PC-3 (cell line): Measurements from ENCODE around the gene ANKRD37. TPM values are rescaled to one million over a fixed set of nuclear protein-coding genes. Genes with fewer than 3 reads are reported as not detected.
A peak's percentile ranks its signal among the peaks of the same experiment; 100 is the strongest.

Experiments used
- ATAC-seq: fragments of 200-7000 bp; cut with Tn5 transposase; 2 replicates; pipeline ENCODE4 v1.9.1; 2020; ENCODE audit warnings: mild to moderate bottlenecking, moderate library complexity
- BruUV-seq: library from RNA; stranded (reverse); fragments of 400-500 nt; replicated peaks from 2 replicates; lab custom pipeline; 2021; lab: Mats Ljungman, UMichigan
- CTCF ChIA-PET: fragments of 300-600 bp; sonication (Branson Sonifier 250); formaldehyde crosslinking; loops from one replicate; lab custom pipeline; 2022; ENCODE audit warnings: antibody characterized with exemption; lab: Charles Lee
- POLR2A ChIA-PET: fragments of 300-600 bp; sonication (Branson Sonifier 250); formaldehyde crosslinking; loops from one replicate; lab custom pipeline; 2022; ENCODE audit warnings: antibody characterized with exemption; ENCODE audit not compliant: unreplicated experiment; lab: Charles Lee
- DNase-seq: peaks from one replicate; pipeline ENCODE4 v3.0.0-alpha.2; 2015
- H2AFZ ChIP-seq: fragments of 300-600 bp; sonication (generic); 2 replicates; pipeline ENCODE4 v1.6.0; 2016; ENCODE audit warnings: antibody characterized with exemption, low read length
- H3F3A ChIP-seq: fragments of 300-600 bp; sonication (generic); one replicate; pipeline ENCODE4 v1.6.0; 2017; ENCODE audit warnings: antibody characterized with exemption, low read length, control low read depth, mild to moderate bottlenecking; ENCODE audit not compliant: unreplicated experiment
- H3K27ac ChIP-seq: fragments of 300-600 bp; sonication (generic); 2 replicates; pipeline ENCODE4 v1.5.1; 2016; ENCODE audit warnings: mild to moderate bottlenecking, low read length
- H3K27me3 ChIP-seq: fragments of 300-600 bp; sonication (generic); 2 replicates; pipeline ENCODE4 v1.6.1; 2016; ENCODE audit warnings: low read length, mixed read lengths
- H3K36me3 ChIP-seq: fragments of 300-600 bp; sonication (generic); 2 replicates; pipeline ENCODE4 v1.6.1; 2016; ENCODE audit warnings: low read depth, mixed run types, low read length, mixed read lengths
- H3K4me1 ChIP-seq: fragments of 300-600 bp; sonication (generic); 2 replicates; pipeline ENCODE4 v1.5.1; 2016; ENCODE audit warnings: low read length; ENCODE audit not compliant: insufficient read depth
- H3K4me2 ChIP-seq: fragments of 300-600 bp; sonication (generic); 2 replicates; pipeline ENCODE4 v1.6.0; 2016; ENCODE audit warnings: low read length
- H3K4me3 ChIP-seq: fragments of 300-600 bp; sonication (generic); 2 replicates; pipeline ENCODE4 v1.5.1; 2016; ENCODE audit warnings: mild to moderate bottlenecking, low read length, mixed read lengths
- H3K79me2 ChIP-seq: fragments of 300-600 bp; sonication (generic); 2 replicates; pipeline ENCODE4 v1.6.1; 2017; ENCODE audit warnings: low read length, mixed read lengths
- H3K9ac ChIP-seq: fragments of 300-600 bp; sonication (generic); 2 replicates; pipeline ENCODE4 v1.6.0; 2016; ENCODE audit warnings: mild to moderate bottlenecking, low read length
- H3K9me2 ChIP-seq: fragments of 300-600 bp; sonication (generic); replicated peaks from 2 replicates; pipeline ENCODE4 v1.6.1; 2016; ENCODE audit warnings: mixed run types, low read length, mixed read lengths
- H3K9me3 ChIP-seq: fragments of 300-600 bp; sonication (generic); 2 replicates; pipeline ENCODE4 v1.6.1; 2016; ENCODE audit warnings: low read length, mixed read lengths
- H4K20me1 ChIP-seq: fragments of 300-600 bp; sonication (generic); 2 replicates; pipeline ENCODE4 v1.6.1; 2016; ENCODE audit warnings: low read length, mixed read lengths
- CTCF ChIP-seq: fragments of 300-600 bp; sonication (generic); conservative IDR thresholded peaks from 2 replicates; pipeline ENCODE4 v1.5.1; 2017; ENCODE audit warnings: antibody characterized with exemption, low read depth, mild to moderate bottlenecking, low read length
- EZH2 ChIP-seq: fragments of 300-600 bp; sonication (generic); IDR thresholded peaks from one replicate; pipeline ENCODE4 v1.6.1; 2017; ENCODE audit warnings: antibody characterized with exemption, mild to moderate bottlenecking, low read length; ENCODE audit not compliant: unreplicated experiment
- EZH2phosphoT487 ChIP-seq: fragments of 300-600 bp; sonication (generic); IDR thresholded peaks from 2 replicates; pipeline ENCODE4 v1.6.1; 2018; ENCODE audit warnings: mild to moderate bottlenecking, antibody characterized with exemption, low read length, borderline replicate concordance
- intact Hi-C: fragments of 100-400 bp; cut with micrococcal nuclease; formaldehyde crosslinking; loops from 2 replicates; pipeline ENCODE4 v1.9.0; 2023
- total RNA-seq: library from RNA; depleted of rRNA; stranded (reverse); fragments of >200 nt; gene quantifications from 2 replicates; pipeline ENCODE4 v1.2.3, GENCODE V29; 2014

The ANKRD37 gene
- total RNA-seq, 1 experiment from 2014 or later, result 18.7 TPM

DNA sequence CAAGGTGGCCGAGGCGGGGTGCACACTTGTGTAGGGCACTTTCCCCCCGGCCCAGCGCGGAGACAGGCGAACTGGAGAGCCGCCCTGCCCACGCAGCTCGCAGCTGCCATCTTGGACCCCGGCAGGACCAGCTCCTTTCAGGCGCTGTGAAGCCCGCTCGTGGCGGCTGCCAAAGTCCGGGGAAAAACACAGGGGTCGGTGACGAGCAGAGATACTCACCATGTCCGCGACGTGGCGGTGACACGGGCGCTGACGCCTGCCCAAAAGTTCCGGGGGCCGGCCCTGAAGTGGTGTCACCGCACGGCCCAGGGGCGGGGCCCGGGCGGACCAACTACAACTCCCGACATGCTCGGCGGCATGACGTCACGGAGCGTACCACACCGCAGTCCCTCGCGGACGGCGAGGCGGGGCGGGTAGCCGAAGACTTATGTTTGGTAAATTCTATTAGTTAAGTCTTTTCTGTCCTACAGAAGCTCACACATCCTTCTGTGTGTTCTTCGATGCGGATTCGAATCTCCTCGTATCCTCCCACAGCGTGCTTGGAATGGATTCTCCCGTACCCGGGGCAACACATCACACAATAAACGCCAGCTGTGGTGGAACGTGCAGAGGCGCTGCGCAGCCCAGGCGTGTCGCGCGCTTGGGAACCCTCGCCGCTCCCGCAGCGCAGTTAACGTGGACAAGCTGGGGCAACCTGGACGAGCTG is 29.2 kb downstream of the ANKRD37 start, which contains the start of gene UFSP2:
Gene UFSP2, minus strand, starts transcription at position 318 of the 706 bp plus-strand sequence. Its CDS starts 96 bp downstream, at position 222.
- H3K9me2 ChIP-seq, result no peaks in the 10 kb centered on the region
- intact Hi-C loops, result loop anchor here (2.0 kb wide), 1 partner anchor 29 kb away; the partner anchor contains the start of gene ANKRD37
- H3F3A ChIP-seq, result no peaks in the 10 kb centered on the region
- peaks cover 22% of the 10 kb centered on the region for H3K79me2 ChIP-seq
- BruUV-seq, result no TSS peak
- H3K4me3 ChIP-seq, result peak within 1 kb of the TSS; percentile 95
- H3K27ac ChIP-seq, result peak within 1 kb of the TSS; percentile 83
- H4K20me1 ChIP-seq, result no peaks in the 10 kb centered on the region
- H3K4me2 ChIP-seq, result peak within 1 kb of the TSS; percentile 87
- POLR2A ChIA-PET, result interaction anchor here (0.6 to 1.0 kb wide), 4 partner anchors 15 to 120 kb away, joined by 3 to 5 read pairs (median 4); partner anchors contain the start of gene ANKRD37
- no peaks in the 10 kb centered on the region for H3K9me3 ChIP-seq
- DNase-seq, result peak; percentile 72
- no peaks in the 10 kb centered on the region for H3K36me3 ChIP-seq
- peak; percentile 89 for ATAC-seq
- CTCF ChIA-PET, result interaction anchor here (1.0 kb wide), 1 partner anchor 172 kb away, joined by 3 read pairs; no protein-coding TSS in a partner anchor
- peak within 1 kb of the TSS; percentile 98 for H3K9ac ChIP-seq
- peaks cover 5% of the 10 kb centered on the region for H3K4me1 ChIP-seq
- TF ChIP-seq EZH2 (no peak), EZH2phosphoT487 (no peak), CTCF (no peak)
- H3K27me3 ChIP-seq, result no peaks in the 10 kb centered on the region
- peak within 1 kb of the TSS; percentile 97 for H2AFZ ChIP-seq

DNA sequence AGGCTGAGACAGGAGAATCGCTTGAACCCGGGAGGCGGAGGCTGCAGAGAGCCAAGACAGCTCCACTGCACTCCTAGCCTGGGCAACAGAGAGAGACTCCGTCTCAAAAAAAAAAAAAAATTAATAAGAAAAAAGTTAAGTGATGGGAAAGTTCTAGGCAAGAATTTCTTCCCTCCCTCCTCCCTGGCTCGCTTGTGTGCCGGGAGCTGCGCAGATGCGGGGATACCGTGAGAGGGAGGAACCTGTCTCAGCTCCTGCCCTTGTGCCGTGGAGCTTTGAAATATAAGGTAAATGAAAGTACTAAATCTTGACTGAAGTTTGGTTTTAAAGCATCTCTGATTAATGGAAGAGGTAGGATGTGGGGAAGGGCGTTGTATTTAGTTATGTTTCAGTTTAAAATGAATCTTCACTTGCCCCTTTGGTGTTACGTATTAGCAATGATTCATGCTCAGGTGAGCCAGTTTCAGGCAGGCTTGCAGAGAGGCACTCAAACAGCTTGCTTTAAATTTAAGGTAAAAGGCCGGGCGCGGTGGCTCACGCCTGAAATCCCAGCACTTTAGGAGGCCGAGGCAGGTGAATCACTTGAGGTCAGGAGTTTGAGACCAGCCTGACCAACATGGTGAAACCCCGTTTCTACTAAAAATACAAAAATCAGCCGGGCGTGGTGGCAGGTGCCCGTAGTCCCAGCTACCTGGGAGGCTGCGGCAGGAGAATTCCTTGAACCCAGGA is 30.5 kb downstream of the ANKRD37 start:
- CTCF ChIA-PET, result interaction anchor here (0.6 kb wide), 1 partner anchor 23 kb away, joined by 7 read pairs; no protein-coding TSS in a partner anchor
- POLR2A ChIA-PET, result interaction anchor here (0.7 kb wide), 1 partner anchor 168 kb away, joined by 17 read pairs; no protein-coding TSS in a partner anchor
- Histone ChIP-seq H3F3A (no peaks in the 10 kb centered on the region), H3K9me3 (no peaks in the 10 kb centered on the region), H3K27ac (no peak overlapping the region), H3K36me3 (no peaks in the 10 kb centered on the region), H3K4me2 (no peak overlapping the region), H3K4me1 (peaks cover 5% of the 10 kb centered on the region), H3K4me3 (no peak overlapping the region), H3K27me3 (no peaks in the 10 kb centered on the region), H3K9me2 (no peaks in the 10 kb centered on the region), H2AFZ (no peak overlapping the region), H3K79me2 (peaks cover 22% of the 10 kb centered on the region), H3K9ac (no peak overlapping the region), H4K20me1 (no peaks in the 10 kb centered on the region)
- no peak for TF ChIP-seq CTCF
- TF ChIP-seq EZH2, result no peak
- TF ChIP-seq EZH2phosphoT487, result no peak
- ATAC-seq, result no peak
- no TSS peak for BruUV-seq
- intact Hi-C loops, result no loop called here
- no peak for DNase-seq
